ENCODE results near the gene LMNB1. TPM values are rescaled to one million over a fixed set of nuclear protein-coding genes. Genes with fewer than 3 reads are reported as not detected.
A peak's percentile ranks its signal among the peaks of the same experiment; 100 is the strongest.

Gene LMNB1
- total and polyA plus RNA-seq, 2 of the 13 experiments (the other 11 are each of a cell fraction or from before 2014, with no cell fraction given) = 12.5 to 159 TPM

GRCh38 chr5:126777257-126777974 is 480 bp downstream of the LMNB1 start (continued):
- TF ChIP-seq ZNF576 (CRISPR knock-in tag; IDR thresholded peaks at IDR 0.05) (peak; percentile 21; the same call in 1 of the 2 replicates), PHB2 (IDR thresholded peaks at IDR 0.05; ENCODE audit: partially characterized antibody) (no peak), ZNF557 (CRISPR knock-in tag; IDR thresholded peaks at IDR 0.05) (0 out of 2 replicates have a peak, but pooled peaks have one; percentile 54), ZBTB1 (CRISPR knock-in tag; IDR thresholded peaks at IDR 0.05; ENCODE audit: borderline replicate concordance) (no peak), YEATS4 (CRISPR knock-in tag; IDR thresholded peaks at IDR 0.05; ENCODE audit: borderline replicate concordance) (peak; percentile 71; the same call in 1 of the 2 replicates), ZNF343 (CRISPR knock-in tag; IDR thresholded peaks at IDR 0.05) (0 out of 2 replicates have a peak, but pooled peaks have one; percentile 47), SALL2 (CRISPR knock-in tag; IDR thresholded peaks at IDR 0.05) (no peak), TFDP1 (CRISPR knock-in tag; IDR thresholded peaks at IDR 0.05; ENCODE audit: borderline replicate concordance) (0 out of 2 replicates have a peak, but pooled peaks have one; percentile 43), ZNF790 (CRISPR knock-in tag; IDR thresholded peaks at IDR 0.05; ENCODE audit: borderline replicate concordance) (peak; percentile 86; the same call in 1 of the 2 replicates), ZNF160 (CRISPR knock-in tag; IDR thresholded peaks at IDR 0.05) (no peak), MXD1 (CRISPR knock-in tag; IDR thresholded peaks at IDR 0.05) (peak; percentile 82), GLMP (CRISPR knock-in tag; IDR thresholded peaks at IDR 0.05; ENCODE audit: borderline replicate concordance) (no peak), REXO4 (CRISPR knock-in tag; IDR thresholded peaks at IDR 0.05; ENCODE audit: borderline replicate concordance) (no peak), ZNF317 (CRISPR knock-in tag; IDR thresholded peaks at IDR 0.05) (no peak; the same call in 1 of the 2 replicates), RAD21 (CRISPR knock-in tag; IDR thresholded peaks at IDR 0.05) (0 out of 2 replicates have a peak, but pooled peaks have one; percentile 12), ZBTB21 (CRISPR knock-in tag; IDR thresholded peaks at IDR 0.05) (no peak), TEAD3 (CRISPR knock-in tag; optimal IDR thresholded peaks at IDR 0.05; ENCODE audit: borderline replicate concordance) (peak; percentile 11), KLF16 (CRISPR knock-in tag; IDR thresholded peaks at IDR 0.05) (no peak), ATF5 (CRISPR knock-in tag; IDR thresholded peaks at IDR 0.05; ENCODE audit: low read depth) (no peak), ONECUT2 (CRISPR knock-in tag; IDR thresholded peaks at IDR 0.05) (peak; percentile 77; the same call in 1 of the 2 replicates), ZNF564 (CRISPR knock-in tag; IDR thresholded peaks at IDR 0.05) (peak; percentile 45; the same call in 1 of the 2 replicates), ZNF234 (CRISPR knock-in tag; conservative IDR thresholded peaks at IDR 0.05) (peak; percentile 60), YY1 (IDR thresholded peaks at IDR 0.05; ENCODE audit: insufficient read depth, insufficient replicate concordance, low read depth, low read length) (peak; percentile 71), TBL1XR1 (IDR thresholded peaks at IDR 0.05; ENCODE audit: borderline replicate concordance, low read length, partially characterized antibody) (no peak), ARID2 (CRISPR knock-in tag; IDR thresholded peaks at IDR 0.05; ENCODE audit: borderline replicate concordance) (peak; percentile 39; the same call in 1 of the 2 replicates)
